Mammary epithelial cell (primary cell): ENCODE results near the gene ZNF705A.
"Not testable (repeated sequence)": the region's sequence is repeated elsewhere in the genome, so short reads cannot be mapped to it uniquely, and the experiment has no call there.

ENCODE experiments used
- EZH2 ChIP-seq: IDR thresholded peaks from 2 replicates; pipeline ENCODE4 v1.6.1; 2012; ENCODE audit warnings: low read length, inconsistent platforms, borderline replicate concordance
- TF ChIP-seq, protein P1 (sequence below), 2 donors: IDR thresholded peaks in 1 of 2; conservative IDR thresholded peaks in 1 of 2; 2 replicates each; pipeline ENCODE4 v1.5.1; 2011 to 2012; ENCODE audit warnings: inconsistent platforms in 2 of 2, low read length in 2 of 2, mild to moderate bottlenecking in 2 of 2, control low read depth in 1 of 2, low read depth in 1 of 2; ENCODE audit not compliant: insufficient read depth in 1 of 2; ENCODE audit errors: extremely low read depth in 1 of 2

DNA sequence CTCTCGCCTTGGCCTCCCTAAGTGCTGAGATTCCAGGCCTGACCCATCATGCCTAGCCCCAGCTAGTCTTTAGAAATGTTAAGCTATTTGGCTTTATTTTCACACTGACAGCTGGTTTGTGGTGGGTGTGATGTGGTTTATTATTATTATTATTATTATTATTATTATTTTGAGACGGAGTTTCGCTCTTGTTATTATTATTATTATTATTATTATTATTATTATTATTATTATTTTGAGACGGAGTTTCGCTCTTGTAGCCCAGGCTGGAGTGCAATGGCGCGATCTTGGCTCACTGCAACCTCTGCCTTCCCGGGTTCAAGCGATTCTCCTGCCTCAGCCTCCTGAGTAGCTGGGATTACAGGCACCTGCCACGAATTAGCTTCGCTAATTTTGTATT is 71.8 kb downstream of the ZNF705A start:
- TF ChIP-seq, protein P1, sequence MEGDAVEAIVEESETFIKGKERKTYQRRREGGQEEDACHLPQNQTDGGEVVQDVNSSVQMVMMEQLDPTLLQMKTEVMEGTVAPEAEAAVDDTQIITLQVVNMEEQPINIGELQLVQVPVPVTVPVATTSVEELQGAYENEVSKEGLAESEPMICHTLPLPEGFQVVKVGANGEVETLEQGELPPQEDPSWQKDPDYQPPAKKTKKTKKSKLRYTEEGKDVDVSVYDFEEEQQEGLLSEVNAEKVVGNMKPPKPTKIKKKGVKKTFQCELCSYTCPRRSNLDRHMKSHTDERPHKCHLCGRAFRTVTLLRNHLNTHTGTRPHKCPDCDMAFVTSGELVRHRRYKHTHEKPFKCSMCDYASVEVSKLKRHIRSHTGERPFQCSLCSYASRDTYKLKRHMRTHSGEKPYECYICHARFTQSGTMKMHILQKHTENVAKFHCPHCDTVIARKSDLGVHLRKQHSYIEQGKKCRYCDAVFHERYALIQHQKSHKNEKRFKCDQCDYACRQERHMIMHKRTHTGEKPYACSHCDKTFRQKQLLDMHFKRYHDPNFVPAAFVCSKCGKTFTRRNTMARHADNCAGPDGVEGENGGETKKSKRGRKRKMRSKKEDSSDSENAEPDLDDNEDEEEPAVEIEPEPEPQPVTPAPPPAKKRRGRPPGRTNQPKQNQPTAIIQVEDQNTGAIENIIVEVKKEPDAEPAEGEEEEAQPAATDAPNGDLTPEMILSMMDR (conservative IDR thresholded peaks at IDR 0.05 in 1 of 2, IDR thresholded peaks at IDR 0.05 in 1 of 2; ENCODE audit: extremely low read depth in 1 of 2, insufficient read depth in 1 of 2, low read depth in 1 of 2, low read length in 2 of 2), result not testable (repeated sequence)
- TF ChIP-seq EZH2, result not testable (repeated sequence)
